HG03064 (cell line): Measurements from ENCODE around the gene PITPNM1.
"Not testable (repeated sequence)": the region's sequence is repeated elsewhere in the genome, so short reads cannot be mapped to it uniquely, and the experiment has no call there.

Experiments used
- ATAC-seq: cut with Tn5 transposase; IDR thresholded peaks from one replicate; pipeline ENCODE4 v1.9.1; 2021; ENCODE audit warnings: low read depth; ENCODE audit not compliant: unreplicated experiment

PITPNM1 gene

GRCh38 chr11:67468456-67468758 is 36.8 kb downstream of the PITPNM1 start:
- no peak for ATAC-seq

GRCh38 chr11:67468056-67468455 is 37.1 kb downstream of the PITPNM1 start:
- ATAC-seq = no peak

GRCh38 chr11:67466962-67467771 is 38.0 kb downstream of the PITPNM1 start:
- ATAC-seq = no peak

GRCh38 chr11:67466367-67466766 is 38.8 kb downstream of the PITPNM1 start:
- no peak for ATAC-seq

- ATAC-seq = not testable (repeated sequence)
Measured at GRCh38 chr11:67465530-67465929, 39.6 kb downstream of the PITPNM1 start.

GRCh38 chr11:67465189-67465510 is 40.0 kb downstream of the PITPNM1 start:
- ATAC-seq = no peak

GRCh38 chr11:67464411-67465188 is 40.6 kb downstream of the PITPNM1 start:
- no peak for ATAC-seq

GRCh38 chr11:67463680-67464410 is 41.3 kb downstream of the PITPNM1 start:
- ATAC-seq = no peak

GRCh38 chr11:67463186-67463585 is 42.0 kb downstream of the PITPNM1 start:
- no peak for ATAC-seq

- ATAC-seq = no peak
Measured at GRCh38 chr11:67458266-67458665, 46.9 kb downstream of the PITPNM1 start.

- no peak for ATAC-seq
Measured at GRCh38 chr11:67457453-67457852, 47.7 kb downstream of the PITPNM1 start.

GRCh38 chr11:67456068-67456705 is 49.0 kb downstream of the PITPNM1 start:
- no peak for ATAC-seq

- no peak for ATAC-seq
Measured at GRCh38 chr11:67455054-67455453, 50.1 kb downstream of the PITPNM1 start, which contains the start of gene CABP4. CABP4 (plus strand) TSS chr11:67455354; CDS start chr11:67455424, 70 bp downstream.

GRCh38 chr11:67453816-67454732 is 51.1 kb downstream of the PITPNM1 start:
- ATAC-seq = no peak

GRCh38 chr11:67452141-67452952 is 52.8 kb downstream of the PITPNM1 start, which contains the start of gene GPR152:
GPR152 (minus strand) TSS chr11:67452729; CDS start chr11:67452724, 5 bp downstream.
- ATAC-seq = no peak

- ATAC-seq = no peak
Measured at GRCh38 chr11:67451658-67451976, 53.5 kb downstream of the PITPNM1 start.

GRCh38 chr11:67450796-67451657 is 54.1 kb downstream of the PITPNM1 start:
- ATAC-seq = no peak
